Transverse colon (tissue), 4 donors: Measurements from ENCODE around the gene ELAPOR1. TPM values are rescaled to one million over a fixed set of nuclear protein-coding genes. Genes with fewer than 3 reads are reported as not detected.
A peak's percentile ranks its signal among the peaks of the same experiment; 100 is the strongest.

Experiments
- DNase-seq: peaks from one replicate; pipeline ENCODE4 v3.0.0-alpha.2; 2019
- H3K27ac ChIP-seq, 4 donors: fragments of 200-600 bp; sonication (generic); 2 replicates each; pipeline ENCODE4 v1.5.1; 2016 to 2018; ENCODE audit warnings: inconsistent platforms in 4 of 4
- H3K27me3 ChIP-seq: fragments of 200-600 bp; sonication (generic); 2 replicates; pipeline ENCODE4 v1.5.1; 2017; ENCODE audit warnings: inconsistent platforms
- H3K36me3 ChIP-seq, 4 donors: fragments of 200-600 bp; sonication (generic); 2 replicates each; pipeline ENCODE4 v1.5.1; 2017 to 2019; ENCODE audit warnings: inconsistent platforms in 4 of 4
- H3K4me1 ChIP-seq, 4 donors: fragments of 200-600 bp; sonication (generic); 2 replicates each; pipeline ENCODE4 v1.5.1; 2017 to 2020; ENCODE audit warnings: inconsistent platforms in 4 of 4
- H3K4me3 ChIP-seq, 4 donors: fragments of 200-600 bp; sonication (generic); 1 replicate in 1 of 4; 2 replicates in 3 of 4; pipeline versions ENCODE4 v1.5.1 to v1.6.1; 2017 to 2019; ENCODE audit warnings: inconsistent platforms in 4 of 4
- H3K9me3 ChIP-seq, 2 donors: fragments of 200-600 bp; sonication (generic); 2 replicates each; pipeline ENCODE4 v1.5.1; 2017 to 2019; ENCODE audit warnings: inconsistent platforms in 2 of 2
- CTCF ChIP-seq, 5 experiments: fragments of 200-600 bp in 3 of 5; fragments of 450-650 bp in 2 of 5; sonication (generic) in 3 of 5; IDR thresholded peaks; 1 replicate in 2 of 5; 2 replicates in 3 of 5; pipeline ENCODE4 v1.5.1; 2016 to 2017; ENCODE audit warnings: antibody characterized with exemption in 5 of 5, inconsistent platforms in 3 of 5, mild to moderate bottlenecking in 2 of 5, moderate library complexity in 1 of 5
- EP300 ChIP-seq: sonication (generic); formaldehyde crosslinking; IDR thresholded peaks from one replicate; pipeline ENCODE4 v1.6.1; 2017; ENCODE audit warnings: antibody characterized with exemption, low read depth
- POLR2A ChIP-seq: fragments of 450-650 bp; IDR thresholded peaks from one replicate; pipeline ENCODE4 v1.6.1; 2016; ENCODE audit warnings: antibody characterized with exemption, mild to moderate bottlenecking, moderate library complexity
- POLR2AphosphoS5 ChIP-seq, 3 donors: sonication (generic); formaldehyde crosslinking; IDR thresholded peaks; one replicate each; pipeline ENCODE4 v1.6.1; 2016; ENCODE audit warnings: antibody characterized with exemption in 3 of 3
- WGBS, 2 donors: methylation state at CpG; one replicate each; pipeline ENCODE4 v1.1.5; 2018; ENCODE audit warnings: low coverage in 1 of 2; 5-methylcytosine and 5-hydroxymethylcytosine counted together
- in situ Hi-C, 4 donors: fragments of 200-750 bp; cut with MboI; loops; one replicate each; pipeline versions ENCODE4 v1.15.0 to v1.15.1; 2017; ENCODE audit warnings: low sequenced_read_pairs in 3 of 4, low pct_ligation_motif_present in 1 of 4, low pct_unique_long_range_greater_than_20kb in 1 of 4
- intact Hi-C: fragments of 100-400 bp; cut with DNase I; formaldehyde crosslinking; loops from one replicate; pipeline ENCODE4 v1.15.1; 2023; ENCODE audit warnings: low total_unique reads
- total RNA-seq, 4 donors: library from RNA; depleted of rRNA; stranded (reverse); fragments of >200 nt; gene quantifications; one replicate each; pipeline ENCODE4 v1.1.0, GENCODE V29; 2016

Gene ELAPOR1
- total RNA-seq, 4 donors from 2014 or later: 19.5 to 72.2 (median 38.4) TPM

- H3K27me3 ChIP-seq: no peaks in the 10 kb centered on the region
- no peaks in the 10 kb centered on the region for H3K9me3 ChIP-seq
- H3K4me3 ChIP-seq: no peak overlapping the region
- intact Hi-C loops (no loop called here), in situ Hi-C loops (no loop called here)
- no peak for DNase-seq
- peaks cover 0 to 17% (median 5%) of the 10 kb centered on the region in 4 donors for H3K36me3 ChIP-seq
- peak in 1 of 3 donors; percentile 42 for TF ChIP-seq POLR2AphosphoS5 (IDR thresholded peaks at IDR 0.05)
- no peak for TF ChIP-seq EP300
- 62 to 77% methylated on average over 3 to 7 of the region's 7 CpGs for WGBS, 2 donors
- peak overlapping the region; percentile 65 to 99 (median 86) for H3K27ac ChIP-seq
- peaks cover 13 to 60% (median 21%) of the 10 kb centered on the region in 4 donors for H3K4me1 ChIP-seq
Measured at GRCh38 chr1:109094377-109094803, 19.5 kb upstream of the ELAPOR1 start.

- 71 to 72% methylated on average over 1 of the region's 1 CpG for WGBS, 2 donors
- in situ Hi-C loops: no loop called here
- peaks cover 0 to 17% (median 5%) of the 10 kb centered on the region in 4 donors for H3K36me3 ChIP-seq
- no peak for DNase-seq
- no peaks in the 10 kb centered on the region for H3K9me3 ChIP-seq
- peak overlapping the region; percentile 58 to 95 (median 70) for H3K27ac ChIP-seq
- H3K4me3 ChIP-seq: no peak overlapping the region
- intact Hi-C loops: no loop called here
- H3K4me1 ChIP-seq: peaks cover 13 to 60% (median 23%) of the 10 kb centered on the region in 4 donors
- TF ChIP-seq EP300: no peak
- TF ChIP-seq POLR2A: no peak
- no peak for TF ChIP-seq POLR2AphosphoS5 (IDR thresholded peaks at IDR 0.05)
- TF ChIP-seq CTCF (IDR thresholded peaks at IDR 0.05): no peak
- no peaks in the 10 kb centered on the region for H3K27me3 ChIP-seq
Measured at GRCh38 chr1:109094871-109095270, 19.0 kb upstream of the ELAPOR1 start.

- H3K27ac ChIP-seq: peak overlapping the region; percentile 58 to 95 (median 70)
Measured at GRCh38 chr1:109095631-109096030, 18.3 kb upstream of the ELAPOR1 start.

GRCh38 chr1:109096120-109096519, 17.8 kb upstream of the ELAPOR1 start:
- no peaks in the 10 kb centered on the region for H3K9me3 ChIP-seq
- in situ Hi-C loops (no loop called here), intact Hi-C loops (no loop called here)
- H3K36me3 ChIP-seq: peaks cover 0 to 17% (median 5%) of the 10 kb centered on the region in 4 donors
- WGBS, 2 donors: 50 to 75% methylated on average over 1 of the region's 1 CpG
- peak overlapping the region; percentile 58 to 95 (median 70) for H3K27ac ChIP-seq
- H3K27me3 ChIP-seq: no peaks in the 10 kb centered on the region
- no peak for DNase-seq
- H3K4me1 ChIP-seq: peaks cover 13 to 58% (median 21%) of the 10 kb centered on the region in 4 donors
- H3K4me3 ChIP-seq: no peak overlapping the region
- TF ChIP-seq EP300 (no peak), POLR2AphosphoS5 (IDR thresholded peaks at IDR 0.05) (no peak), CTCF (IDR thresholded peaks at IDR 0.05) (no peak), POLR2A (no peak)

More at GRCh38 chr1:109095631-109096030, 18.3 kb upstream of the ELAPOR1 start:
- TF ChIP-seq EP300: no peak
- TF ChIP-seq POLR2AphosphoS5 (IDR thresholded peaks at IDR 0.05): no peak
- no peak for TF ChIP-seq POLR2A
- no peak for TF ChIP-seq CTCF (IDR thresholded peaks at IDR 0.05)
- H3K4me1 ChIP-seq: peaks cover 13 to 56% (median 21%) of the 10 kb centered on the region in 4 donors
- intact Hi-C loops (no loop called here), in situ Hi-C loops (no loop called here)
- 80 to 94% methylated on average over 1 of the region's 1 CpG for WGBS, 2 donors
- no peak for DNase-seq
- H3K36me3 ChIP-seq: peaks cover 0 to 17% (median 5%) of the 10 kb centered on the region in 4 donors
- H3K4me3 ChIP-seq: no peak overlapping the region
- no peaks in the 10 kb centered on the region for H3K27me3 ChIP-seq
- no peaks in the 10 kb centered on the region for H3K9me3 ChIP-seq
